Measurements from ENCODE around the gene ADCY6. TPM values are rescaled to one million over a fixed set of nuclear protein-coding genes. Genes with fewer than 3 reads are reported as not detected.

The ADCY6 gene
- polyA plus RNA-seq, 3 donors = 0.03 to 0.29 TPM; not detected in 1

- H3K9ac ChIP-seq (ENCODE audit: insufficient read depth, low read length, poor library complexity, severe bottlenecking) = no peak overlapping the region
- intact Hi-C loops (cut with micrococcal nuclease) = no loop called here
- H3K79me2 ChIP-seq (ENCODE audit: insufficient read depth, low read length) = no peaks in the 10 kb centered on the region
- no peak for TF ChIP-seq CTCF (IDR thresholded peaks at IDR 0.05)
- no peaks in the 10 kb centered on the region for H3K9me3 ChIP-seq (replicated peaks in 1 of 2; ENCODE audit: control insufficient read depth in 1 of 2, insufficient read depth in 1 of 2, low read length in 2 of 2)
- H3K27ac Mint-ChIP-seq = no peak overlapping the region
- 96% methylated on average over 16 of the region's 17 CpGs for WGBS (ENCODE audit: insufficient coverage)
- H3K4me3 Mint-ChIP-seq = no peak overlapping the region
- H3K4me1 ChIP-seq (ENCODE audit: control insufficient read depth in 1 of 2, insufficient read depth in 2 of 2, low read length in 2 of 2) = no peaks in the 10 kb centered on the region
- no peak overlapping the region for H3K27ac ChIP-seq (ENCODE audit: low read depth in 1 of 2, low read length in 2 of 2)
- DNase-seq = no peak
- H3K36me3 Mint-ChIP-seq = peaks cover 43 to 46% of the 10 kb centered on the region in 2 donors
- no peaks in the 10 kb centered on the region for H3K9me3 Mint-ChIP-seq
- H3K27me3 Mint-ChIP-seq (ENCODE audit: low read depth in 3 of 3) = peaks cover 0 to 2% (median 1%) of the 10 kb centered on the region in 3 donors
- H3K4me1 Mint-ChIP-seq = peaks cover 2% of the 10 kb centered on the region
- H3K4me2 ChIP-seq (replicated peaks; ENCODE audit: extremely low read depth, low read length, poor library complexity, severe bottlenecking) = no peak overlapping the region
- no peak overlapping the region for H2AFZ ChIP-seq (ENCODE audit: insufficient read depth, low read depth, low read length, poor library complexity, severe bottlenecking)
- H3K4me3 ChIP-seq (replicated peaks in 1 of 3; ENCODE audit: low read depth in 2 of 3, low read length in 3 of 3) = no peak overlapping the region
- peaks cover 27% of the 10 kb centered on the region for H4K20me1 ChIP-seq (ENCODE audit: insufficient read depth, low read length)
- peaks cover 0 to under 1% of the 10 kb centered on the region in 2 donors for H3K27me3 ChIP-seq (ENCODE audit: control insufficient read depth in 2 of 2, insufficient read depth in 2 of 2, low read length in 2 of 2)
- peaks cover 43 to 49% of the 10 kb centered on the region in 2 donors for H3K36me3 ChIP-seq (replicated peaks in 1 of 2; ENCODE audit: control insufficient read depth in 1 of 2, insufficient read depth in 2 of 2, low read length in 2 of 2)
Measured at GRCh38 chr12:48827513-48828096, 38.7 kb upstream of the ADCY6 start.

- Histone ChIP-seq H3K27me3 (ENCODE audit: control insufficient read depth in 2 of 2, insufficient read depth in 2 of 2, low read length in 2 of 2) (peaks cover 0 to 3% of the 10 kb centered on the region in 2 donors), H3K4me3 (replicated peaks in 1 of 3; ENCODE audit: low read depth in 2 of 3, low read length in 3 of 3) (no peak overlapping the region), H3K79me2 (ENCODE audit: insufficient read depth, low read length) (no peaks in the 10 kb centered on the region), H3K9ac (ENCODE audit: insufficient read depth, low read length, poor library complexity, severe bottlenecking) (no peak overlapping the region), H2AFZ (ENCODE audit: insufficient read depth, low read depth, low read length, poor library complexity, severe bottlenecking) (no peak overlapping the region), H3K27ac (ENCODE audit: low read depth in 1 of 2, low read length in 2 of 2) (no peak overlapping the region), H3K4me2 (replicated peaks; ENCODE audit: extremely low read depth, low read length, poor library complexity, severe bottlenecking) (no peak overlapping the region), H3K9me3 (replicated peaks in 1 of 2; ENCODE audit: control insufficient read depth in 1 of 2, insufficient read depth in 1 of 2, low read length in 2 of 2) (no peaks in the 10 kb centered on the region), H4K20me1 (ENCODE audit: insufficient read depth, low read length) (peaks cover 27% of the 10 kb centered on the region), H3K36me3 (replicated peaks in 1 of 2; ENCODE audit: control insufficient read depth in 1 of 2, insufficient read depth in 2 of 2, low read length in 2 of 2) (peaks cover 37 to 44% of the 10 kb centered on the region in 2 donors), H3K4me1 (ENCODE audit: control insufficient read depth in 1 of 2, insufficient read depth in 2 of 2, low read length in 2 of 2) (no peaks in the 10 kb centered on the region)
- peaks cover 2 to 6% (median 3%) of the 10 kb centered on the region in 3 donors for H3K27me3 Mint-ChIP-seq (ENCODE audit: low read depth in 3 of 3)
- H3K4me1 Mint-ChIP-seq = peaks cover 2% of the 10 kb centered on the region
- H3K36me3 Mint-ChIP-seq = peaks cover 38 to 40% of the 10 kb centered on the region in 2 donors
- no peak overlapping the region for H3K4me3 Mint-ChIP-seq
- no peaks in the 10 kb centered on the region for H3K9me3 Mint-ChIP-seq
- 98% methylated on average over 4 of the region's 8 CpGs for WGBS (ENCODE audit: insufficient coverage)
- DNase-seq = no peak
- intact Hi-C loops (cut with micrococcal nuclease) = no loop called here
- H3K27ac Mint-ChIP-seq = peak overlapping the region in 1 of 7 donors; percentile 33
- TF ChIP-seq CTCF (IDR thresholded peaks at IDR 0.05) = no peak
Measured at GRCh38 chr12:48827026-48827425, 38.1 kb upstream of the ADCY6 start.

All from CD14-positive monocyte (primary cell).